ENCODE results near the gene VN1R4. TPM values are rescaled to one million over a fixed set of nuclear protein-coding genes. Genes with fewer than 3 reads are reported as not detected.
"Not testable (repeated sequence)": the region's sequence is repeated elsewhere in the genome, so short reads cannot be mapped to it uniquely, and the experiment has no call there.

VN1R4 gene
- total RNA-seq, 2 donors from 2014 or later, result not detected

DNA sequence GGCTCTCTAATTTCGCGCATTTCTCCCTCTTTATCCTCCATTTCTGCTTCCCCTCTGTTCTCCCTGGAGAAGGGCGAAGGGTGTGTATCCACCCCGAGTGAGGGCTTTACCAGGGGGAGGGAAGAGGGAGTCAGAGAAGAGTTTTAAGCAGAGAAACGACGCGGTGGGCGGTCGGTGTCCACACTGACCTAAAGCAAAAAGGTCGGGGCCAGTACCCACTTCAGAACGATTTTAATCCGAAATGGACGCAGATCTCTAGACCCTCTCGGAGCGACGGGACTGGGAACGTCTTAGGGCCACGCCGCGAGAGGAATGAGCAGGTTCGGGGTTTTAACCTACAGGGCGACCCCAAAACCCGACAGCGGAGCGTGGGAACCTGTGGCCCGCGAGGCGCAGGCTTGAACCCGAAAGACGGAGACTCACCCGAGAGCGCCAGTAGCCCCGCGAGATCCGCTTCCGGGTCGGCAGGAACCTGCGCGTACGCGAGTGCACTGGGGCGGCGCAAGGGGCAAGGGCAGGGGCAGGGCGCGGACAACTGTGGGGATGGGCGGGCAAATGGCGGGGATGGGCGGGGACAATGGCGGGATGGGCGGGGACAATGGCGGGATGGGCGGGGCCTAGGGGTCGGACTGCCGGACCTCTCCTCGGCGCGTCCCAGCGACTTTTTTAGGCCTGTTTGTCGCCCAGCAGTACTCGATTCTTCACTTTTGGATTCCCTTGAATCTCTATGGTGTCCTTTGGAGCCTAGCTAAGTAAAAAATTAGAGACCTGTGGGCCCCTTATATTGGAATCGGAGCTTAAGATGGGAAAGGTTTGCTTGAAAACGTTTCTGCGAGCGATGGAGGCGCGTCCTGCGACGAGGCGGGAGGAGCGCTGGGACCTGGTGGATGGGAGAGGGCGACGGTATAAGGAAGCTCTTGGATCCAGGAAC is 12.8 kb downstream of the VN1R4 start, which contains the start of gene ZNF677:
Gene ZNF677, minus strand, starts transcription at position 463 of the 931 bp plus-strand sequence. CDS start 3,323 bp downstream, outside the sequence.
- Histone ChIP-seq H3K27ac (peak within 1 kb of the TSS; percentile 71 to 85), H3K4me3 (peak within 1 kb of the TSS; percentile 77 to 81), H3K9me3 (peaks cover 0 to 32% of the 10 kb centered on the region in 2 donors), H3K36me3 (peaks cover 30% of the 10 kb centered on the region), H3K4me1 (peaks cover 0 to 7% of the 10 kb centered on the region in 2 donors), H3K27me3 (no peaks in the 10 kb centered on the region)
- TF ChIP-seq, protein P1, sequence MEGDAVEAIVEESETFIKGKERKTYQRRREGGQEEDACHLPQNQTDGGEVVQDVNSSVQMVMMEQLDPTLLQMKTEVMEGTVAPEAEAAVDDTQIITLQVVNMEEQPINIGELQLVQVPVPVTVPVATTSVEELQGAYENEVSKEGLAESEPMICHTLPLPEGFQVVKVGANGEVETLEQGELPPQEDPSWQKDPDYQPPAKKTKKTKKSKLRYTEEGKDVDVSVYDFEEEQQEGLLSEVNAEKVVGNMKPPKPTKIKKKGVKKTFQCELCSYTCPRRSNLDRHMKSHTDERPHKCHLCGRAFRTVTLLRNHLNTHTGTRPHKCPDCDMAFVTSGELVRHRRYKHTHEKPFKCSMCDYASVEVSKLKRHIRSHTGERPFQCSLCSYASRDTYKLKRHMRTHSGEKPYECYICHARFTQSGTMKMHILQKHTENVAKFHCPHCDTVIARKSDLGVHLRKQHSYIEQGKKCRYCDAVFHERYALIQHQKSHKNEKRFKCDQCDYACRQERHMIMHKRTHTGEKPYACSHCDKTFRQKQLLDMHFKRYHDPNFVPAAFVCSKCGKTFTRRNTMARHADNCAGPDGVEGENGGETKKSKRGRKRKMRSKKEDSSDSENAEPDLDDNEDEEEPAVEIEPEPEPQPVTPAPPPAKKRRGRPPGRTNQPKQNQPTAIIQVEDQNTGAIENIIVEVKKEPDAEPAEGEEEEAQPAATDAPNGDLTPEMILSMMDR (IDR thresholded peaks at IDR 0.05), result no peak
- DNase-seq (ENCODE audit: low spot score), result peak; percentile 87

DNA sequence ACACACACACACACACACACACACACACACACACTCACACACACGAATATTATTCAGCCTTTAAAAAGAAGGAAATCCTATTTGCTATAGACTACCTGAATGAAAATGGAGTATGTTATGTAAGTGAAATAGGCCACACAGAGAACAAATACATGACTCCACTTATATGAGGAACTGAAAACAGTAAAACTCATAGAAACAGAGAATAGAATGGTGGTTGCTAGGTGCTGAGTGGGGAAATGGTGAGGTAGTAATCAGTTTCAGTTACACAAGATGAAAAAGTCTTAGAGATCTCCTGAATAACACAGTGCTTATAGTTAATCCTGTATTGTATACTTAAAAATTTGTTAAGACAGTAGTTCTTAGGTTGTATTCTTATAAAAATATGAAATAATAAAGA is 21.0 kb downstream of the VN1R4 start:
- no peak overlapping the region for H3K27ac ChIP-seq
- peaks cover 86% of the 10 kb centered on the region for H3K36me3 ChIP-seq
- no peak for DNase-seq (ENCODE audit: low spot score)
- no peaks in the 10 kb centered on the region for H3K27me3 ChIP-seq
- peaks cover 11 to 88% of the 10 kb centered on the region in 2 donors for H3K9me3 ChIP-seq
- no peaks in the 10 kb centered on the region for H3K4me1 ChIP-seq
- TF ChIP-seq, protein P1 (IDR thresholded peaks at IDR 0.05), result no peak
- no peak overlapping the region for H3K4me3 ChIP-seq

DNA sequence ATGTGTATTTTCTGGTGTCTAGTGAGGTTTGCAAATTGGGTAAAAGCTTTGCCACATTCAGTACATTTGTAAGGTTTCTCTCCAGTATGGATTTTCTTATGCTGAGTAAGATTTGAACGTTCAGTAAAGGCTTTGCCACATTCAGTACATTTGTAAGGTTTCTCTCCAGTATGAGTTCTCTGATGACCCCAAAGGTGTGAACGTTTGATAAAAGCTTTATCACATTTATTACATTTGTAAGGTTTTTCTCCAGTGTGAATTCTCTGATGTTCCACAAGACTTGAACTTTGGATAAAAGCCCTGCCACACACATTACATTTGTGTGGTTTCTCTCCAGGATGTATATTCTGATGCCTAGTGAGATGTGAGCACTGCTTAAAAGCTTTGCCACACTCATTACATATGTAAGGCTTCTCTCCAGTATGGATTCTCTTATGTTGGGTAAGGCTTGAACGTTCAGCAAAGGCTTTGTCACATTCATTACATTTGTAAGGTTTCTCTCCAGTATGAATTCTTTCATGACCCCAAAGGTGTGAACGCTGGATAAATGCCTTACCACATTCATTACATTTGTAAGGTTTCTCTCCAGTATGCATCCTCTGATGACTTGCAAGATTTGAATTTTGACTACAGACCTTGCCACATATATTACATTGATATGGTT is 30.3 kb downstream of the VN1R4 start:
- DNase-seq (ENCODE audit: low spot score), result no peak
- Histone ChIP-seq H3K4me3 (no peak overlapping the region), H3K4me1 (no peaks in the 10 kb centered on the region), H3K27me3 (no peaks in the 10 kb centered on the region), H3K9me3 (peaks cover 55 to 100% of the 10 kb centered on the region in 2 donors), H3K27ac (no peak overlapping the region), H3K36me3 (peaks cover 56% of the 10 kb centered on the region)
- TF ChIP-seq, protein P1 (IDR thresholded peaks at IDR 0.05), result no peak

DNA sequence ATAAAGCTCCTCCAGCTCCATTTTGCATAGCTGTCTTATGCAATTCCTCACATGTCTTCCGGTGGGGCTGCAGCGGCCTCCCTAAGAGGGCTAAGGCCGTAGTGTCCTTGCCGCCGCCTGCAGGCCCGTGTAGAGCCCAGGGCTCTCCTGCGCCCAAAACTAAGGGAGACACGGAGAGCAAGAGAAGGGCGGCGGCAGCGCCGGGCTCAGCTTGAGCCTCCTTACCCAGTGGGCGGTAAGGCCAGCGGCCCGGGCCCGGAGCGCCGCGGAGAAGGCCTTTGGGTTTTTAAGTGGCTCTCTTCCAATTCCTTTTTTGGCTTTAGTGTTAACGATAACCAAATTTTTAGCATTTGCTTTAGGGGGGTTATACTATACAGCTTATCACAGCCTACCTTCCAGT is 42.9 kb downstream of the VN1R4 start:
- peaks cover 2 to 86% of the 10 kb centered on the region in 2 donors for H3K9me3 ChIP-seq
- DNase-seq (ENCODE audit: low spot score), result no peak
- TF ChIP-seq, protein P1 (IDR thresholded peaks at IDR 0.05), result no peak

DNA sequence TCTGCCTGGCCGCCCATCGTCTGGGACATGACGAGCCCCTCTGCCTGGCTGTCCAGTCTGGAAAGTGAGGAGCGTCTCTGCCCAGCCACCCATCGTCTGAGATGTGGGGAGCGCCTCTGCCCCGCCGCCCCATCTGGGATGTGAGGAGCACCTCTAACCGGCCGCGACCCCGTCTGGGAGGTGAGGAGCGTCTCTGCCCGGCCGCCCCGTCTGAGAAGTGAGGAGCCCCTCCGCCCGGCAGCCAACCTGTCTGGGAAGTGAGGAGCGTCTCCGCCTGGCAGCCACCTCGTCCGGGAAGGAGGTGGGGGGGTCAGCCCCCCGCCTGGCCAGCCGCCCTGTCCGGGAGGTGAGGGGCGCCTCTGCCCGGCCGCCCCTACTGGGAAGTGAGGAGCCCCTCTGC is 44.8 kb downstream of the VN1R4 start:
- peaks cover 10 to 86% of the 10 kb centered on the region in 2 donors for H3K9me3 ChIP-seq
- DNase-seq (ENCODE audit: low spot score); H3K36me3 ChIP-seq; H3K4me1 ChIP-seq; H3K27ac ChIP-seq; H3K27me3 ChIP-seq; H3K4me3 ChIP-seq: not testable (repeated sequence)

More for the DNA sequence above, 42.9 kb downstream of the VN1R4 start:
- Histone ChIP-seq H3K36me3 (no peaks in the 10 kb centered on the region), H3K4me3 (no peak overlapping the region), H3K27me3 (no peaks in the 10 kb centered on the region), H3K4me1 (no peaks in the 10 kb centered on the region), H3K27ac (no peak overlapping the region)

Other genes with a start within 250 kb of the VN1R4 start
- gene ERVV-2, start 223.0 kb downstream of the VN1R4 start, total RNA-seq, result not detected
- gene ZNF160, start 164.3 kb downstream of the VN1R4 start, total RNA-seq, result 10 to 100 TPM; 16.6 to 19.2 TPM
- gene ZNF415, start 134.8 kb downstream of the VN1R4 start, total RNA-seq, result 10 to 100 TPM; 14.1 to 24.7 TPM
- 1 to 10 TPM; 4.1 to 5.1 TPM for gene ZNF347, start 108.7 kb downstream of the VN1R4 start, total RNA-seq
- 1 to 10 TPM; 1.1 to 2.2 TPM for gene ZNF665, start 74.4 kb downstream of the VN1R4 start, total RNA-seq
- gene ZNF677, start 12.8 kb downstream of the VN1R4 start, total RNA-seq, result 10 to 100 TPM; 10.7 to 21.3 TPM
- not detected for gene VN1R2, start 9.4 kb downstream of the VN1R4 start, total RNA-seq
- gene ZNF845, start 66.0 kb upstream of the VN1R4 start, total RNA-seq, result 1 to 10 TPM; 2.4 to 3.3 TPM
- gene ZNF525, start 98.0 kb upstream of the VN1R4 start, total RNA-seq, result 1 to 10 TPM; 3.2 to 3.3 TPM
- 1 to 10 TPM; 2.3 to 4.2 TPM for gene ZNF765, start 127.4 kb upstream of the VN1R4 start, total RNA-seq
- gene ZNF761, start 164.3 kb upstream of the VN1R4 start, total RNA-seq, result 1 to 10 TPM; 3.8 to 6.0 TPM
- gene ZNF813, start 200.0 kb upstream of the VN1R4 start, total RNA-seq, result 1 to 10 TPM in 1 of 2 donors, under 1 TPM in 1; 0.63 to 1.3 TPM

All from right atrium auricular region (tissue), 2 donors.